Measurements from ENCODE around the gene MLST8. TPM values are rescaled to one million over a fixed set of nuclear protein-coding genes. Genes with fewer than 3 reads are reported as not detected.

Gene MLST8
- total and polyA plus RNA-seq, 2 of the 8 experiments (the other 6 are each of a cell fraction or from before 2014, with no cell fraction given): 67.6 to 321 TPM

- peaks cover 4 to 34% (median 24%) of the 10 kb centered on the region in 4 experiments for H3K27me3 ChIP-seq (replicated peaks in 1 of 4; ENCODE audit: control insufficient read depth in 3 of 4, extremely low read depth in 1 of 4, insufficient read depth in 3 of 4, low read length in 3 of 4)
- H4K91ac ChIP-seq (replicated peaks; ENCODE audit: insufficient read length, low read length): no peak overlapping the region
- no peaks in the 10 kb centered on the region for H3K36me3 ChIP-seq (ENCODE audit: control insufficient read depth in 2 of 4, insufficient read depth in 4 of 4, low read length in 3 of 4)
- no peak overlapping the region for H3K23ac ChIP-seq (ENCODE audit: insufficient read length)
- H3K4me2 ChIP-seq (ENCODE audit: insufficient read depth in 1 of 2, low read depth in 2 of 2, low read length in 2 of 2): peak overlapping the region; percentile 52 to 97
- no peak overlapping the region for H2AFZ ChIP-seq (ENCODE audit: low read length)
- 14% methylated on average over 18 of the region's 49 CpGs; no CpG with 5 or more reads in 1 of the 2 experiments for WGBS, 2 experiments (ENCODE audit: extremely low coverage in 1 of 2, insufficient coverage in 1 of 2, insufficient read length in 1 of 2, insufficient replicate concordance in 2 of 2, low coverage in 1 of 2, low lambda C conversion rate in 2 of 2, missing lambda C conversion rate in 1 of 2)
- no peak overlapping the region for H3K14ac ChIP-seq (ENCODE audit: insufficient read length)
- no peak overlapping the region for H2BK12ac ChIP-seq (ENCODE audit: low read depth, low read length)
- H4K8ac ChIP-seq (ENCODE audit: extremely low read depth, insufficient read depth, low read length): no peak overlapping the region
- H3K79me1 ChIP-seq (ENCODE audit: low read depth, low read length): no peaks in the 10 kb centered on the region
- H3K27ac ChIP-seq (ENCODE audit: low read depth, low read length): no peak overlapping the region
- H3K9me3 ChIP-seq (ENCODE audit: insufficient read depth in 2 of 2, low read depth in 1 of 2, low read length in 1 of 2): no peaks in the 10 kb centered on the region
- no peak overlapping the region for H2AK5ac ChIP-seq (ENCODE audit: low read depth, low read length)
- no peaks in the 10 kb centered on the region for H3K79me2 ChIP-seq (ENCODE audit: control insufficient read depth in 1 of 2, insufficient read depth in 2 of 2, low read length in 2 of 2)
- no peak overlapping the region for H3K9ac ChIP-seq (replicated peaks in 1 of 4; ENCODE audit: extremely low read depth in 1 of 4, low read depth in 3 of 4, low read length in 3 of 4)
- peaks cover 8% of the 10 kb centered on the region; the same call in 1 of the 2 replicates for H3K23me2 ChIP-seq (ENCODE audit: low read depth, low read length)
- CTCF ChIA-PET (ENCODE audit: partially characterized antibody): interaction anchor here (0.7 to 3.2 kb wide), 32 partner anchors 8 to 454 kb away, joined by 3 to 26 read pairs (median 4); partner anchors contain the start of genes BRICD5, DNASE1L2, E4F1 and ECI1
- H3K4me3 ChIP-seq (ENCODE audit: extremely low read depth in 1 of 4, insufficient read depth in 2 of 4, low read depth in 3 of 4, low read length in 4 of 4): peak overlapping the region; percentile 39 to 74 (median 48)
- no peak overlapping the region; the same call in 1 of the 2 replicates for H3K18ac ChIP-seq (ENCODE audit: extremely low read depth, low read length)
- H2BK120ac ChIP-seq (replicated peaks; ENCODE audit: low read depth, low read length): no peak overlapping the region
- no peak for TF ChIP-seq SIX5 (IDR thresholded peaks at IDR 0.05; ENCODE audit: low read depth, low read length)
- peak in 1 of 2 experiments; percentile 68; a peak in 1 of 4 replicates for TF ChIP-seq SIN3A (conservative IDR thresholded peaks at IDR 0.05 in 1 of 2, IDR thresholded peaks at IDR 0.05 in 1 of 2; ENCODE audit: low read depth in 1 of 2, low read length in 2 of 2)
- peak; percentile 55; the same call in 1 of the 2 replicates for TF ChIP-seq GABPA (IDR thresholded peaks at IDR 0.05; ENCODE audit: borderline replicate concordance, insufficient read depth, low read length)
- peak; percentile 56 for TF ChIP-seq KDM4A (IDR thresholded peaks at IDR 0.05; ENCODE audit: low read depth, low read length, severe bottlenecking)
- no peak for TF ChIP-seq CEBPB (IDR thresholded peaks at IDR 0.05; ENCODE audit: low read depth, low read length)
- no peak overlapping the region for H3K4ac ChIP-seq (replicated peaks; ENCODE audit: insufficient read length, low read depth, low read length)
- no peak overlapping the region for H2BK15ac ChIP-seq (ENCODE audit: low read length)
- H4K5ac ChIP-seq (ENCODE audit: insufficient read length, low read depth, low read length): no peak overlapping the region
- H2BK20ac ChIP-seq (ENCODE audit: low read length): no peak overlapping the region
- H3K56ac ChIP-seq (replicated peaks; ENCODE audit: insufficient read length, low read depth, low read length): no peak overlapping the region
- no peak for FAIRE-seq
- no peak overlapping the region for H2BK5ac ChIP-seq (ENCODE audit: low read depth, low read length)
- H4K20me1 ChIP-seq (replicated peaks in 1 of 2; ENCODE audit: control insufficient read depth in 1 of 2, insufficient read depth in 2 of 2, low read length in 2 of 2): peaks cover 4 to 14% of the 10 kb centered on the region in 2 experiments
- POLR2A ChIA-PET (ENCODE audit: partially characterized antibody): interaction anchor here (0.7 to 6.9 kb wide), 18 partner anchors 8 to 306 kb away, joined by 3 to 63 read pairs (median 5); partner anchors contain the start of genes BRICD5, DNASE1L2, ECI1 and MLST8
- peak in 1 of 2 experiments; percentile 75 for DNase-seq (ENCODE audit: low read depth in 1 of 2, low spot score in 2 of 2)
- peaks cover 0 to 10% (median 3%) of the 10 kb centered on the region in 4 experiments; a peak in 4 of 7 replicates for H3K4me1 ChIP-seq (replicated peaks in 1 of 4; ENCODE audit: control insufficient read depth in 3 of 4, insufficient read depth in 4 of 4, low read length in 3 of 4)
Measured at GRCh38 chr16:2195322-2196161, 9.7 kb upstream of the MLST8 start.

All from H1 (cell line).